ENCODE measurements around the gene NKAIN2.

The NKAIN2 gene

GRCh38 chr6:124742971-124743370, 939.3 kb downstream of the NKAIN2 start:
- no peaks in the 10 kb centered on the region for H3K4me1 Mint-ChIP-seq
- no peak overlapping the region for H3K27ac Mint-ChIP-seq
- H3K4me3 Mint-ChIP-seq = no peak overlapping the region
- no peaks in the 10 kb centered on the region for H3K36me3 Mint-ChIP-seq (ENCODE audit: low read depth)
- no peaks in the 10 kb centered on the region for H3K27me3 Mint-ChIP-seq (ENCODE audit: low read depth, poor library complexity)
- H3K9me3 Mint-ChIP-seq = no peaks in the 10 kb centered on the region
- no peak for TF ChIP-seq CTCF (IDR thresholded peaks at IDR 0.05)
- no peak for DNase-seq

- H3K4me1 Mint-ChIP-seq = no peaks in the 10 kb centered on the region
These were observed 939.8 kb downstream of the NKAIN2 start for GRCh38 chr6:124743420-124743819.

DNA sequence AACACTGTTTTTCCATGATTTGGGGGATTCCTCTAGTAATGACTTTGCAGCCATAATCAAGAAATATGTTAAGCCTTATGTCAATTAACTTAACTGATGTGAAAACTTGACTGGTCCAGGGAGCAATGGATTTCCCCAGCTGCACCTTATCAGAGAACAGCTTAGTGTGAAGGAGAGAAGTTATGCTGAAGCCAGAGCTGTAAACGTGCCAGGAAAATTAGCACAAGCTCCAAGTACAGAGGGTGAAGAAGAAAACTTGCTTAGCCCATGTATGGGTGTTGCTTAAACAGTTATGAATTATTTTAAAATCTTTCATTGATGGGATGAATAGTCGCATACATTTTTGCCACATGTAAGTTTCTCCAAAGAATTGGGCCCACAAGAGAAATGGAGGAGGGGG, 943.7 kb downstream of the NKAIN2 start:
- H3K27ac Mint-ChIP-seq = peak overlapping the region; percentile 70
- H3K4me3 Mint-ChIP-seq = no peak overlapping the region
- no peaks in the 10 kb centered on the region for H3K4me1 Mint-ChIP-seq
- no peak for DNase-seq
- no peaks in the 10 kb centered on the region for H3K36me3 Mint-ChIP-seq (ENCODE audit: low read depth)
- H3K27me3 Mint-ChIP-seq (ENCODE audit: low read depth, poor library complexity) = no peaks in the 10 kb centered on the region
- TF ChIP-seq CTCF (IDR thresholded peaks at IDR 0.05) = no peak
- no peaks in the 10 kb centered on the region for H3K9me3 Mint-ChIP-seq

More at GRCh38 chr6:124743420-124743819, 939.8 kb downstream of the NKAIN2 start:
- Mint-ChIP-seq H3K27me3 (ENCODE audit: low read depth, poor library complexity) (no peaks in the 10 kb centered on the region), H3K4me3 (no peak overlapping the region), H3K9me3 (no peaks in the 10 kb centered on the region), H3K27ac (no peak overlapping the region), H3K36me3 (ENCODE audit: low read depth) (no peaks in the 10 kb centered on the region)
- DNase-seq = no peak
- TF ChIP-seq CTCF (IDR thresholded peaks at IDR 0.05) = no peak

DNA sequence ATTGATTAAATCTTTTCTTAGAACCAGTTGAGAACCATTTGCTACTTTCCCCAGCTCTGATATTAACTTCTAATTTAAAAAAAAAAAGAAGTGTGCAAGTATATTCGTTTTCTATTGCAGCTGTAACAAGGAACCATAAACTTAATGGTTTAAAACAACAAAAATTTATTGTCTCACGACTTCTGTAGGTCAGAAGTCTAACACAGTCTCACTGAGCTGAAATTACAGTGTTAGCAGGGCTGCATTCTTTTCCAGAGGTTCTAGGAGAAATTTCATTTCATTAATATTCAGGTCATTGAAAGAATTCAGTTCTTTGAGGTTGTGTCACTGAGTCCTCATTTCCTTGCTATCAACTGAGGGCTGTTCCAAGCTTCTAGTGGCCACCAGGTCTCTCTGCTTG, 945.1 kb downstream of the NKAIN2 start:
- Mint-ChIP-seq H3K4me3 (no peak overlapping the region), H3K9me3 (no peaks in the 10 kb centered on the region), H3K36me3 (ENCODE audit: low read depth) (no peaks in the 10 kb centered on the region), H3K4me1 (no peaks in the 10 kb centered on the region), H3K27me3 (ENCODE audit: low read depth, poor library complexity) (no peaks in the 10 kb centered on the region), H3K27ac (no peak overlapping the region)
- no peak for DNase-seq
- no peak for TF ChIP-seq CTCF (IDR thresholded peaks at IDR 0.05)

DNA sequence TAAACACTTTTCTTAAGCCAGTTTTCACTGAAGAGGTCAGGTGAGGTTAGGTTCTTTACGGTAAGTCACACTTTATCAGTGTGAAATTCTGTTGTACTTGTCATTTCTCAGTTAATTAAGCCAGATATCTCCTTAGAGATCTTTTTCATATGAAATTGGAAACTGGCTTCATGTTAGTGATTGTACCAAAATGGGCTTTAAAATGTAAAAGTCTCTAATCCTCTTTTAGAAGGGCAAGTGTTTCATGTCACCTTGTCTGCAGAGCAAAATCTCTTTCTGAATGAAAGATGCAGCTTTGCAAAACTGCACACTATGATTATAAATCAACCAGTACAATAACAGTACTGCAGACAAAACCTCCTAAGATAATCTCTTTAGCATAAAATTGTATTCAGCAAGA, 949.3 kb downstream of the NKAIN2 start:
- H3K27me3 Mint-ChIP-seq (ENCODE audit: low read depth, poor library complexity) = no peaks in the 10 kb centered on the region
- no peak for DNase-seq
- H3K4me1 Mint-ChIP-seq = no peaks in the 10 kb centered on the region
- no peak overlapping the region for H3K27ac Mint-ChIP-seq
- no peaks in the 10 kb centered on the region for H3K36me3 Mint-ChIP-seq (ENCODE audit: low read depth)
- no peak for TF ChIP-seq CTCF (IDR thresholded peaks at IDR 0.05)
- no peaks in the 10 kb centered on the region for H3K9me3 Mint-ChIP-seq
- no peak overlapping the region for H3K4me3 Mint-ChIP-seq

DNA sequence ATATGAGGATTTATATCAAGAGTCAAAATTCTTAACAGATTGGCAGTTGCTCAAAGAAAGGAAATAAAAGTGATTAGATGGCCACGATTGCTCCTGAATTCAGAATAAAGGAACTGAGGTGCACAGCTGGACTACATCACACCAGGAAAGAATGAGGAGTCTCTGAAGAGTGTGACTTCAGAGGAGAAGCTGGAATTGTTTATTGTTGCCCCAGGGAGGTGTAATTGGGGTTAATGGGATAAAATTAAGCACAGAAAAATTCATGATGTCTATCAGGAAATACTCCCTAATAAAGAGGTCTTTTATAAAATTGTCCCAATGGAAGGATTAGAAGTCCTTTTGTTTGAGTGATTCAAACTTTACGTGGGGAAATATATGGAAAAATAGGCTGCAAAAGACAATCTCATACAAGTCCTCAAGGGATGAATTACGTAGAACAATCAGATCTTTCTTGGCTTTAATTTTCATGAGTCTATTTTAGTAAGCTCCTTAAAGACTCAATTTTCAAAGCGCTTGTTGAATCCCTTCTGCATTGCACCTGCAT, 950.0 kb downstream of the NKAIN2 start:
- H3K27me3 Mint-ChIP-seq (ENCODE audit: low read depth, poor library complexity) = no peaks in the 10 kb centered on the region
- no peaks in the 10 kb centered on the region for H3K9me3 Mint-ChIP-seq
- no peak for TF ChIP-seq CTCF (IDR thresholded peaks at IDR 0.05)
- no peak for DNase-seq
- H3K27ac Mint-ChIP-seq = no peak overlapping the region
- no peaks in the 10 kb centered on the region for H3K4me1 Mint-ChIP-seq
- H3K4me3 Mint-ChIP-seq = no peak overlapping the region
- no peaks in the 10 kb centered on the region for H3K36me3 Mint-ChIP-seq (ENCODE audit: low read depth)
